Endothelial cell of umbilical vein (primary cell): ENCODE results near the gene KDM5C. TPM values are rescaled to one million over a fixed set of nuclear protein-coding genes. Genes with fewer than 3 reads are reported as not detected.

Source experiments
- BruUV-seq: library from RNA; stranded (reverse); fragments of 400-500 nt; replicated peaks from 2 replicates; lab custom pipeline; 2021; lab: Mats Ljungman, UMichigan
- CTCF ChIA-PET: fragments of 300-600, 350-600 bp; sonication (Branson Sonifier 250); formaldehyde crosslinking; loops from one replicate; lab custom pipeline; 2021; ENCODE audit warnings: antibody characterized with exemption, inconsistent platforms; lab: Charles Lee
- POLR2A ChIA-PET: fragments of 300-600, 350-600 bp; sonication (Branson Sonifier 250); formaldehyde crosslinking; loops from one replicate; lab custom pipeline; 2021; ENCODE audit warnings: antibody characterized with exemption, inconsistent platforms; lab: Charles Lee
- DNase-seq: peaks from one replicate; pipeline ENCODE4 v3.0.0-alpha.2; 2011; ENCODE audit warnings: low read depth, low spot score
- FAIRE-seq: peaks from 2 replicates; lab custom pipeline; 2011; peaks lifted over from hg19 to GRCh38; lab: Jason Lieb, UNC
- H2AFZ ChIP-seq: 2 replicates; pipeline ENCODE4 v1.6.0; 2012; ENCODE audit warnings: low read depth, low read length, control low read depth, inconsistent platforms
- H3K27ac ChIP-seq: 2 replicates; pipeline ENCODE4 v1.5.1; 2011; ENCODE audit warnings: low read depth, mild to moderate bottlenecking, control low read depth, low read length, moderate library complexity; ENCODE audit not compliant: insufficient read depth
- H3K27me3 ChIP-seq, 2 experiments: 2 replicates each; pipeline versions ENCODE4 v1.6.0 to v1.6.1; 2011; ENCODE audit warnings: low read length in 2 of 2, mixed read lengths in 1 of 2; ENCODE audit not compliant: control insufficient read depth in 2 of 2, insufficient read depth in 2 of 2
- H3K36me3 ChIP-seq, 2 experiments: 2 replicates in 1 of 2; 3 replicates in 1 of 2; pipeline ENCODE4 v1.5.1; 2011; ENCODE audit warnings: low read length in 2 of 2, mild to moderate bottlenecking in 1 of 2, moderate library complexity in 1 of 2; ENCODE audit not compliant: control insufficient read depth in 2 of 2, insufficient read depth in 2 of 2; ENCODE audit errors: extremely low read depth in 1 of 2
- H3K4me1 ChIP-seq: 3 replicates; pipeline ENCODE4 v1.5.1; 2011; ENCODE audit warnings: mild to moderate bottlenecking, low read length; ENCODE audit not compliant: control insufficient read depth, insufficient read depth; ENCODE audit errors: extremely low read depth
- H3K4me2 ChIP-seq: 2 replicates; pipeline ENCODE4 v1.6.1; 2011; ENCODE audit warnings: low read length, control low read depth, mixed read lengths; ENCODE audit not compliant: insufficient read depth
- H3K4me3 ChIP-seq, 3 experiments: fragments of 200-600 bp in 1 of 3; sonication (generic), shearing (Covaris generic) in 1 of 3; replicated peaks in 1 of 3; 2 replicates each; pipeline ENCODE4 v1.5.1; 2011 to 2016; ENCODE audit warnings: control low read depth in 3 of 3, low read length in 3 of 3, mild to moderate bottlenecking in 2 of 3, inconsistent platforms in 1 of 3, low read depth in 1 of 3, moderate library complexity in 1 of 3; ENCODE audit not compliant: insufficient read depth in 1 of 3
- H3K79me2 ChIP-seq: 2 replicates; pipeline ENCODE4 v1.6.0; 2012; ENCODE audit warnings: low read length, inconsistent platforms; ENCODE audit not compliant: control insufficient read depth, insufficient read depth
- H3K9ac ChIP-seq: replicated peaks from 2 replicates; pipeline ENCODE3; 2011; ENCODE audit warnings: low read length, control low read depth; ENCODE audit not compliant: insufficient read depth; ENCODE audit errors: extremely low read depth
- H3K9me1 ChIP-seq: replicated peaks from 3 replicates; pipeline ENCODE4 v1.6.0; 2011; ENCODE audit warnings: mild to moderate bottlenecking, low read length; ENCODE audit not compliant: control insufficient read depth, insufficient read depth; ENCODE audit errors: extremely low read depth
- H3K9me3 ChIP-seq: replicated peaks from 2 replicates; pipeline ENCODE4 v1.5.1; 2012; ENCODE audit warnings: low read length, inconsistent platforms; ENCODE audit not compliant: control insufficient read depth, insufficient read depth
- H4K20me1 ChIP-seq: replicated peaks from 2 replicates; pipeline ENCODE3; 2011; ENCODE audit warnings: mild to moderate bottlenecking, low read length; ENCODE audit not compliant: control insufficient read depth, insufficient read depth; ENCODE audit errors: extremely low read depth
- CTCF ChIP-seq, 2 donors: IDR thresholded peaks; 1 replicate in 1 of 2; 2 replicates in 1 of 2; pipeline ENCODE4 v1.5.1; 2011; ENCODE audit warnings: low read length in 2 of 2, mild to moderate bottlenecking in 2 of 2, moderate library complexity in 2 of 2, control low read depth in 1 of 2, inconsistent platforms in 1 of 2, low read depth in 1 of 2; ENCODE audit not compliant: insufficient read depth in 1 of 2; ENCODE audit errors: extremely low read depth in 1 of 2
- EZH2 ChIP-seq: IDR thresholded peaks from 2 replicates; pipeline ENCODE4 v1.6.1; 2012; ENCODE audit warnings: borderline replicate concordance, low read depth, mild to moderate bottlenecking, moderate library complexity, low read length, inconsistent platforms; ENCODE audit not compliant: severe bottlenecking
- GATA2 ChIP-seq: IDR thresholded peaks from 2 replicates; pipeline ENCODE4 v1.7.0; 2011; ENCODE audit warnings: low read depth, mild to moderate bottlenecking, moderate library complexity, mixed read lengths, low read length; ENCODE audit not compliant: insufficient read length, insufficient read depth
- JUN ChIP-seq: IDR thresholded peaks from 2 replicates; pipeline ENCODE4 v1.6.1; 2011; ENCODE audit warnings: borderline replicate concordance, low read depth; ENCODE audit not compliant: insufficient read length, insufficient read depth
- MAX ChIP-seq: IDR thresholded peaks from 2 replicates; pipeline ENCODE4 v1.6.1; 2011; ENCODE audit not compliant: insufficient read depth, insufficient read length
- MYC ChIP-seq: IDR thresholded peaks from one replicate; pipeline ENCODE4 v1.6.1; 2011; ENCODE audit warnings: mild to moderate bottlenecking, low read depth, low read length
- POLR2A ChIP-seq: IDR thresholded peaks from 2 replicates; pipeline ENCODE4 v1.6.1; 2012; ENCODE audit warnings: low read depth, mild to moderate bottlenecking, control low read depth, low read length
- POLR2AphosphoS5 ChIP-seq: IDR thresholded peaks from 2 replicates; pipeline ENCODE4 v1.6.1; 2012; ENCODE audit warnings: low read depth, mild to moderate bottlenecking, control low read depth, low read length, moderate library complexity; ENCODE audit not compliant: insufficient read depth
- dilution Hi-C: fragments of 300-500 bp; cut with MboI; formaldehyde crosslinking; loops from one replicate; pipeline ENCODE4 v1.15.0; 2019; ENCODE audit warnings: low sequenced_read_pairs; ENCODE audit not compliant: extremely low pct_ligation_motif_present
- intact Hi-C: fragments of 100-400 bp; cut with micrococcal nuclease; formaldehyde crosslinking; loops from one replicate; pipeline ENCODE4 v1.10.0; 2022
- polyA plus RNA-seq, 4 experiments: library from polyadenylated mRNA; depleted of rRNA in 3 of 4; stranded (reverse) in 3 of 4; unstranded in 1 of 4; fragments of >200 nt; gene quantifications; 2 replicates each; pipeline versions ENCODE4 v1.2.1 to v1.2.3, GENCODE V29; 2011 to 2012; ENCODE audit warnings: missing spikeins in 1 of 4
- total RNA-seq: library from RNA; stranded (reverse); gene quantifications from 2 replicates; pipeline ENCODE4 v1.2.3, GENCODE V29; 2021

The KDM5C gene
- total and polyA plus RNA-seq, 2 donors (not counting 3 experiments of a cell fraction or from before 2014, with no cell fraction given) = 44.7 to 78.7 TPM

- Histone ChIP-seq H3K27me3 (no peaks in the 10 kb centered on the region), H3K4me3 (no peak overlapping the region), H3K79me2 (no peaks in the 10 kb centered on the region), H3K4me1 (no peaks in the 10 kb centered on the region), H2AFZ (no peak overlapping the region), H3K4me2 (no peak overlapping the region), H4K20me1 (no peaks in the 10 kb centered on the region), H3K9me3 (no peaks in the 10 kb centered on the region), H3K9ac (no peak overlapping the region), H3K9me1 (no peaks in the 10 kb centered on the region), H3K36me3 (no peaks in the 10 kb centered on the region), H3K27ac (no peak overlapping the region)
- ChIA-PET POLR2A (no interaction called here), CTCF (interaction anchor here (2.1 kb wide), 1 partner anchor 68 kb away, joined by 8 read pairs; no protein-coding TSS in a partner anchor)
- no TSS peak for BruUV-seq
- DNase-seq = no peak
- intact Hi-C loops = no loop called here
- dilution Hi-C loops = no loop called here
- TF ChIP-seq CTCF (IDR thresholded peaks at IDR 0.05; ENCODE audit: extremely low read depth in 1 of 2, insufficient read depth in 1 of 2, low read depth in 1 of 2, low read length in 2 of 2) = peak in 1 of 2 donors; percentile 5
- TF ChIP-seq EZH2 = no peak
- no peak for TF ChIP-seq MYC
- no peak for TF ChIP-seq POLR2A
- no peak for TF ChIP-seq JUN
- no peak for TF ChIP-seq GATA2
- TF ChIP-seq POLR2AphosphoS5 = no peak
- TF ChIP-seq MAX = no peak
- no peak for FAIRE-seq
These were observed 19.6 kb upstream of the KDM5C start for GRCh38 chrX:53244610-53245009.
